IMR-90 (cell line): ENCODE results near the gene NOP9.

ENCODE experiments used
- CHD1 ChIP-seq: IDR thresholded peaks from 2 replicates; pipeline ENCODE4 v1.6.1; 2012; ENCODE audit warnings: low read depth, low read length, improper control_type of control experiment
- FOS ChIP-seq: fragments of 150-350 bp; IDR thresholded peaks from 2 replicates; pipeline ENCODE4 v1.6.1; 2016; ENCODE audit warnings: low read depth, low read length
- MAFK ChIP-seq: IDR thresholded peaks from 2 replicates; pipeline ENCODE4 v1.6.1; 2012; ENCODE audit warnings: low read depth, low read length, improper control_type of control experiment
- NFE2L2 ChIP-seq: fragments of 150-350 bp; IDR thresholded peaks from 2 replicates; pipeline ENCODE4 v1.6.1; 2016; ENCODE audit warnings: low read depth, mild to moderate bottlenecking, low read length
- POLR2A ChIP-seq: IDR thresholded peaks from 2 replicates; pipeline ENCODE4 v1.6.1; 2012; ENCODE audit warnings: mild to moderate bottlenecking, low read depth, low read length
- RAD21 ChIP-seq: IDR thresholded peaks from 2 replicates; pipeline ENCODE4 v1.6.1; 2012; ENCODE audit warnings: low read length, improper control_type of control experiment
- TF ChIP-seq, protein P1 (sequence below): conservative IDR thresholded peaks from 2 replicates; pipeline ENCODE4 v1.5.1; 2012; ENCODE audit warnings: mild to moderate bottlenecking, low read depth, low read length, improper control_type of control experiment
- TF ChIP-seq, protein P2 (sequence below): fragments of 150-350 bp; IDR thresholded peaks from 2 replicates; pipeline ENCODE4 v1.6.1; 2017; ENCODE audit warnings: mild to moderate bottlenecking, antibody characterized with exemption, low read length, low read depth

DNA sequence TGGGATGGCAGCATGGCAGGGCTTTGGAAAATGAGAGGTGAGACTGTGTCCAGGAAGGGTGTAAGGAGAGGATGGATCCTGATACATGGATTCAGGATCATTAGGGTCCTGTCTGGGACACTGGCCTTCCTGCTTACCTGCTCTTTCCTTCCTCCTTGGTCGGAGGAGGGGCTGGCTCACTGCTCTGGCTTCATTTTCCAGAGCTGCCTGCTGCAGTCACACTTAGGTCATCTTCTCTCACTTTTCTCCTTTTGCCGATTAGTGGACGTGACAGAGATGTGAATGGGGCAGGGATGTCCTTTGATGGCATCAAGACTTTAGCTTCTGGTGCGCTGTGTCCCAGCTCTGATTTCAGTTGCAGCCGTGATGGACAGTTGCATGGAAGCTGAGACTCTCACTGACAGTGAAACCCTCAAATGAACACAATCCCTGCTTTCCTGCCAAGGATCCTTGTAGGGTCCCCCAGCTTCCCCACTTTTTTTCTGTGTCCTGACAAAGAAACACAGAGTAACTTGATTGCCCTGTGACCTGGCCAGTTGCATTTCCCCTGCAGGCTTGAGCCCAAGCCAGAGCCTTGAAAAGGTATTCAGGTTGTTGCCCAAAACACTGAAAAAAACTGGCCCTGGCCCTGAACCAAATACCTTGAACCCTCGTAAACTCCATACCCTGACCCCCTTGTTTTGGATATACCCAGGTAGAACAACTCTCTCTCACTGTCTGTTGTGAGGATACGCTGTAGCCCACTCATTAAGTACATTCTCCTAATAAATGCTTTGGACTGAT lies 8.9 kb downstream of the NOP9 start:
- TF ChIP-seq, protein P1, sequence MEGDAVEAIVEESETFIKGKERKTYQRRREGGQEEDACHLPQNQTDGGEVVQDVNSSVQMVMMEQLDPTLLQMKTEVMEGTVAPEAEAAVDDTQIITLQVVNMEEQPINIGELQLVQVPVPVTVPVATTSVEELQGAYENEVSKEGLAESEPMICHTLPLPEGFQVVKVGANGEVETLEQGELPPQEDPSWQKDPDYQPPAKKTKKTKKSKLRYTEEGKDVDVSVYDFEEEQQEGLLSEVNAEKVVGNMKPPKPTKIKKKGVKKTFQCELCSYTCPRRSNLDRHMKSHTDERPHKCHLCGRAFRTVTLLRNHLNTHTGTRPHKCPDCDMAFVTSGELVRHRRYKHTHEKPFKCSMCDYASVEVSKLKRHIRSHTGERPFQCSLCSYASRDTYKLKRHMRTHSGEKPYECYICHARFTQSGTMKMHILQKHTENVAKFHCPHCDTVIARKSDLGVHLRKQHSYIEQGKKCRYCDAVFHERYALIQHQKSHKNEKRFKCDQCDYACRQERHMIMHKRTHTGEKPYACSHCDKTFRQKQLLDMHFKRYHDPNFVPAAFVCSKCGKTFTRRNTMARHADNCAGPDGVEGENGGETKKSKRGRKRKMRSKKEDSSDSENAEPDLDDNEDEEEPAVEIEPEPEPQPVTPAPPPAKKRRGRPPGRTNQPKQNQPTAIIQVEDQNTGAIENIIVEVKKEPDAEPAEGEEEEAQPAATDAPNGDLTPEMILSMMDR, result no peak
- TF ChIP-seq RAD21 (no peak), POLR2A (no peak), NFE2L2 (no peak), MAFK (no peak), FOS (no peak), CHD1 (no peak)
- TF ChIP-seq, protein P2, sequence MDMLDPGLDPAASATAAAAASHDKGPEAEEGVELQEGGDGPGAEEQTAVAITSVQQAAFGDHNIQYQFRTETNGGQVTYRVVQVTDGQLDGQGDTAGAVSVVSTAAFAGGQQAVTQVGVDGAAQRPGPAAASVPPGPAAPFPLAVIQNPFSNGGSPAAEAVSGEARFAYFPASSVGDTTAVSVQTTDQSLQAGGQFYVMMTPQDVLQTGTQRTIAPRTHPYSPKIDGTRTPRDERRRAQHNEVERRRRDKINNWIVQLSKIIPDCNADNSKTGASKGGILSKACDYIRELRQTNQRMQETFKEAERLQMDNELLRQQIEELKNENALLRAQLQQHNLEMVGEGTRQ, result no peak
